OCI-LY1 (cell line): ENCODE data around the gene DDX27.

Experiments used
- H2AFZ ChIP-seq: fragments of 200-600 bp; sonication (generic), shearing (Covaris generic); 2 replicates; pipeline ENCODE4 v1.6.0; 2014; ENCODE audit warnings: antibody characterized with exemption, mild to moderate bottlenecking, low read length
- H3F3A ChIP-seq: fragments of 200-600 bp; sonication (generic), shearing (Covaris generic); 2 replicates; pipeline ENCODE4 v1.6.0; 2014; ENCODE audit warnings: mild to moderate bottlenecking, antibody characterized with exemption, low read length, moderate library complexity; ENCODE audit not compliant: insufficient read depth
- H3K27ac ChIP-seq: fragments of 200-600 bp; sonication (generic); 2 replicates; pipeline ENCODE4 v1.5.1; 2014; ENCODE audit warnings: low read length, mixed run types, mild to moderate bottlenecking, low read depth; ENCODE audit not compliant: poor library complexity, severe bottlenecking
- H3K27me3 ChIP-seq: fragments of 200-600 bp; sonication (generic); 2 replicates; pipeline ENCODE4 v1.6.0; 2014; ENCODE audit warnings: antibody characterized with exemption, mild to moderate bottlenecking, low read length, moderate library complexity; ENCODE audit not compliant: insufficient read depth
- H3K36me3 ChIP-seq: fragments of 200-600 bp; sonication (generic); 2 replicates; pipeline ENCODE4 v1.6.1; 2014; ENCODE audit warnings: mild to moderate bottlenecking, antibody characterized with exemption, low read length, moderate library complexity, mixed read lengths; ENCODE audit not compliant: insufficient read depth
- H3K4me1 ChIP-seq: fragments of 200-600 bp; sonication (generic); 2 replicates; pipeline ENCODE4 v1.5.1; 2014; ENCODE audit warnings: mild to moderate bottlenecking, low read length, moderate library complexity; ENCODE audit not compliant: insufficient read depth, severe bottlenecking
- H3K4me2 ChIP-seq: fragments of 200-600 bp; sonication (generic), shearing (Covaris generic); 2 replicates; pipeline ENCODE4 v1.6.1; 2014; ENCODE audit warnings: low read length
- H3K4me3 ChIP-seq: fragments of 200-600 bp; sonication (generic); 2 replicates; pipeline ENCODE4 v1.5.1; 2014; ENCODE audit warnings: low read length, low read depth, mild to moderate bottlenecking, mixed read lengths; ENCODE audit not compliant: poor library complexity, severe bottlenecking
- H3K79me2 ChIP-seq: fragments of 200-600 bp; shearing (Covaris generic); 2 replicates; pipeline ENCODE4 v1.6.1; 2016; ENCODE audit warnings: mixed run types, low read length, mixed read lengths; ENCODE audit not compliant: insufficient read depth
- H3K9ac ChIP-seq: fragments of 200-600 bp; sonication (generic), shearing (Covaris generic); 2 replicates; pipeline ENCODE4 v1.6.1; 2014; ENCODE audit warnings: mild to moderate bottlenecking, low read length, mixed read lengths
- H3K9me2 ChIP-seq: fragments of 200-600 bp; sonication (generic), shearing (Covaris generic); 2 replicates; pipeline ENCODE4 v1.6.1; 2014; ENCODE audit warnings: low read depth, mild to moderate bottlenecking, low read length, mixed read lengths
- H3K9me3 ChIP-seq: fragments of 200-600 bp; shearing (Covaris generic); 2 replicates; pipeline ENCODE4 v1.6.1; 2014; ENCODE audit warnings: low read length, mixed read lengths
- H4K20me1 ChIP-seq: fragments of 200-600 bp; sonication (generic), shearing (Covaris generic); 2 replicates; pipeline ENCODE4 v1.6.0; 2016; ENCODE audit warnings: mild to moderate bottlenecking, low read length; ENCODE audit not compliant: insufficient read depth
- CTCF ChIP-seq: fragments of 200-600 bp; sonication (generic), shearing (Covaris generic); IDR thresholded peaks from 2 replicates; pipeline ENCODE4 v1.5.1; 2017; ENCODE audit warnings: mild to moderate bottlenecking, antibody characterized with exemption, low read length, moderate library complexity, mixed read lengths
- EZH2 ChIP-seq: fragments of 200-600 bp; sonication (generic), shearing (Covaris generic); IDR thresholded peaks from 2 replicates; pipeline ENCODE4 v1.8.0; 2017; ENCODE audit warnings: borderline replicate concordance, mixed run types, mild to moderate bottlenecking, antibody characterized with exemption, low read length, moderate library complexity, mixed read lengths

DDX27 gene

DNA sequence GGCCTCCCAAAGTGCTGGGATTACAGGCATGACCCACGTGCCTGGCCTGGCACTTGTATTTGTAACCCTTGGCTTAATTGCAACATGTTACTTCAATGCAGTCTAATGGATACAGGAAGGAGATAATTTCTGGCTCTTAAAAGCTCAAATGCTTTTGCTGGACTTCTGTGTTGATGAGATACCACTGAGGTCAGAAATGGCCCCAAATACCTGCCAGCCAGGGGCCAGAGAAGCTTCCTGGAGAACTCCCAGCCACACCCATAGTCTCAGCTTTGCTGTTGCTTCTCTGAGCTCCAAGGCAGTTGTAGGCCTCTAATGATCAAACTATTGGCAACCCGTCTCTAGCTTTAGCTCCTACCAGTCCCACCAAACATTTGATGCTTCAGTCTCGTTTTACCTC is 72.8 kb downstream of the DDX27 start:
- H3F3A ChIP-seq: peaks cover 26% of the 10 kb centered on the region
- H2AFZ ChIP-seq: no peak overlapping the region
- no peaks in the 10 kb centered on the region for H3K27me3 ChIP-seq
- no peaks in the 10 kb centered on the region for H3K79me2 ChIP-seq
- no peak overlapping the region for H3K27ac ChIP-seq
- TF ChIP-seq CTCF (no peak), EZH2 (no peak)
- no peaks in the 10 kb centered on the region for H4K20me1 ChIP-seq
- H3K36me3 ChIP-seq: peaks cover 60% of the 10 kb centered on the region
- no peak overlapping the region for H3K9ac ChIP-seq
- H3K9me2 ChIP-seq: no peaks in the 10 kb centered on the region
- H3K4me3 ChIP-seq: no peak overlapping the region
- H3K4me2 ChIP-seq: no peak overlapping the region
- no peaks in the 10 kb centered on the region for H3K4me1 ChIP-seq
- no peaks in the 10 kb centered on the region for H3K9me3 ChIP-seq

- peaks cover 7% of the 10 kb centered on the region for H3K4me1 ChIP-seq
- no peaks in the 10 kb centered on the region for H4K20me1 ChIP-seq
- no peak overlapping the region for H3K4me3 ChIP-seq
- no peaks in the 10 kb centered on the region for H3K27me3 ChIP-seq
- peaks cover 49% of the 10 kb centered on the region for H3K36me3 ChIP-seq
- TF ChIP-seq CTCF: no peak
- TF ChIP-seq EZH2: no peak
- no peak overlapping the region for H2AFZ ChIP-seq
- no peaks in the 10 kb centered on the region for H3K9me2 ChIP-seq
- H3K4me2 ChIP-seq: no peak overlapping the region
- no peak overlapping the region for H3K9ac ChIP-seq
- peaks cover 26% of the 10 kb centered on the region for H3F3A ChIP-seq
- H3K9me3 ChIP-seq: no peaks in the 10 kb centered on the region
- H3K79me2 ChIP-seq: no peaks in the 10 kb centered on the region
- no peak overlapping the region for H3K27ac ChIP-seq
Observed at GRCh38 chr20:49293122-49293521, 73.9 kb downstream of the DDX27 start.
